Osteoblast (primary cell): ENCODE data around the gene PLCL2. TPM values are rescaled to one million over a fixed set of nuclear protein-coding genes. Genes with fewer than 3 reads are reported as not detected.

Experiments used
- DNase-seq: peaks from one replicate; pipeline ENCODE4 v3.0.0; 2011; ENCODE audit warnings: low spot score, mixed read lengths; ENCODE audit not compliant: insufficient read length; ENCODE audit errors: missing footprints
- H2AFZ ChIP-seq: 2 replicates; pipeline ENCODE4 v1.6.0; 2011; ENCODE audit warnings: mild to moderate bottlenecking, low read length
- H3K27ac ChIP-seq: 2 replicates; pipeline ENCODE4 v1.5.1; 2011; ENCODE audit warnings: mild to moderate bottlenecking, low read depth, low read length, moderate library complexity
- H3K27me3 ChIP-seq: 2 replicates; pipeline ENCODE4 v1.6.0; 2012; ENCODE audit warnings: mild to moderate bottlenecking, control low read depth, inconsistent platforms, low read length, moderate library complexity; ENCODE audit not compliant: insufficient read depth
- H3K36me3 ChIP-seq: 2 replicates; pipeline ENCODE4 v1.5.1; 2011; ENCODE audit warnings: mild to moderate bottlenecking, low read length, control low read depth, moderate library complexity; ENCODE audit not compliant: insufficient read depth
- H3K4me1 ChIP-seq: 2 replicates; pipeline ENCODE4 v1.5.1; 2011; ENCODE audit warnings: mild to moderate bottlenecking, low read length, control low read depth, moderate library complexity; ENCODE audit not compliant: insufficient read depth
- H3K4me2 ChIP-seq: 2 replicates; pipeline ENCODE4 v1.6.0; 2011; ENCODE audit warnings: mild to moderate bottlenecking, low read length; ENCODE audit not compliant: insufficient read depth
- H3K4me3 ChIP-seq: fragments of 200-600 bp; sonication (generic); 3 replicates; pipeline ENCODE4 v1.5.1; 2012; ENCODE audit warnings: mild to moderate bottlenecking, low read length, inconsistent platforms; ENCODE audit not compliant: insufficient read depth
- H3K79me2 ChIP-seq: 2 replicates; pipeline ENCODE4 v1.6.0; 2012; ENCODE audit warnings: mild to moderate bottlenecking, low read length, control low read depth, inconsistent platforms; ENCODE audit not compliant: insufficient read depth
- H3K9me3 ChIP-seq: 2 replicates; pipeline ENCODE4 v1.5.1; 2011; ENCODE audit warnings: low read depth, low read length, control low read depth
- H4K20me1 ChIP-seq: 2 replicates; pipeline ENCODE4 v1.6.0; 2012; ENCODE audit warnings: mild to moderate bottlenecking, low read length, control low read depth; ENCODE audit not compliant: insufficient read depth
- CTCF ChIP-seq: IDR thresholded peaks from 2 replicates; pipeline ENCODE4 v1.5.1; 2011; ENCODE audit warnings: mild to moderate bottlenecking, low read depth, low read length, moderate library complexity; ENCODE audit errors: extremely low read depth
- total RNA-seq: library from RNA; depleted of rRNA; stranded (reverse); fragments of >200 nt; gene quantifications from 2 replicates; pipeline ENCODE4 v1.2.3, GENCODE V29; 2012

PLCL2 gene
- total RNA-seq, 1 donor: 5.1 TPM

- H3K4me2 ChIP-seq: no peak overlapping the region
- DNase-seq: no peak
These were observed 250.9 kb downstream of the PLCL2 start for GRCh38 chr3:17135696-17136095.

GRCh38 chr3:17136136-17136721, 251.5 kb downstream of the PLCL2 start:
- Histone ChIP-seq H3K27ac (no peak overlapping the region), H3K4me2 (no peak overlapping the region), H3K36me3 (no peaks in the 10 kb centered on the region), H3K4me3 (no peak overlapping the region), H3K4me1 (peaks cover 3% of the 10 kb centered on the region), H2AFZ (no peak overlapping the region), H4K20me1 (no peaks in the 10 kb centered on the region), H3K27me3 (peaks cover 3% of the 10 kb centered on the region), H3K9me3 (no peaks in the 10 kb centered on the region), H3K79me2 (no peaks in the 10 kb centered on the region)
- TF ChIP-seq CTCF: no peak
- no peak for DNase-seq

More at GRCh38 chr3:17135696-17136095, 250.9 kb downstream of the PLCL2 start:
- Histone ChIP-seq H2AFZ (no peak overlapping the region), H3K27ac (no peak overlapping the region), H3K27me3 (peaks cover 3% of the 10 kb centered on the region), H3K4me3 (no peak overlapping the region), H3K36me3 (no peaks in the 10 kb centered on the region), H3K79me2 (no peaks in the 10 kb centered on the region), H3K9me3 (no peaks in the 10 kb centered on the region), H3K4me1 (peaks cover 3% of the 10 kb centered on the region), H4K20me1 (no peaks in the 10 kb centered on the region)
- TF ChIP-seq CTCF: no peak

GRCh38 chr3:17137321-17137826, 252.6 kb downstream of the PLCL2 start:
- TF ChIP-seq CTCF: no peak
- no peak overlapping the region for H2AFZ ChIP-seq
- peaks cover 3% of the 10 kb centered on the region for H3K4me1 ChIP-seq

GRCh38 chr3:17138246-17139039, 253.7 kb downstream of the PLCL2 start:
- no peak overlapping the region for H3K4me3 ChIP-seq
- no peaks in the 10 kb centered on the region for H4K20me1 ChIP-seq
- H3K4me2 ChIP-seq: no peak overlapping the region
- H3K4me1 ChIP-seq: peaks cover 3% of the 10 kb centered on the region
- no peak overlapping the region for H3K27ac ChIP-seq
- H2AFZ ChIP-seq: no peak overlapping the region
- H3K9me3 ChIP-seq: no peaks in the 10 kb centered on the region
- H3K36me3 ChIP-seq: no peaks in the 10 kb centered on the region
- TF ChIP-seq CTCF: no peak
- H3K79me2 ChIP-seq: no peaks in the 10 kb centered on the region
- no peak for DNase-seq
- H3K27me3 ChIP-seq: peaks cover 3% of the 10 kb centered on the region

More at GRCh38 chr3:17137321-17137826, 252.6 kb downstream of the PLCL2 start:
- Histone ChIP-seq H3K27ac (no peak overlapping the region), H3K9me3 (no peaks in the 10 kb centered on the region), H3K36me3 (no peaks in the 10 kb centered on the region), H3K79me2 (no peaks in the 10 kb centered on the region), H3K4me3 (no peak overlapping the region), H3K27me3 (peaks cover 3% of the 10 kb centered on the region), H4K20me1 (no peaks in the 10 kb centered on the region), H3K4me2 (no peak overlapping the region)
- no peak for DNase-seq
